ENCODE data around the gene MTMR3. TPM values are rescaled to one million over a fixed set of nuclear protein-coding genes. Genes with fewer than 3 reads are reported as not detected.

The MTMR3 gene
- total RNA-seq, 6 donors from 2014 or later = 50.3 to 117 (median 70.9) TPM

GRCh38 chr22:30004101-30004500, 121.1 kb downstream of the MTMR3 start:
- Histone ChIP-seq H3K4me3 (no peak overlapping the region), H3K4me1 (peaks cover 0 to 5% (median 4%) of the 10 kb centered on the region in 4 donors), H3K36me3 (peaks cover 15 to 68% (median 40%) of the 10 kb centered on the region in 4 donors), H3K9me3 (no peaks in the 10 kb centered on the region), H3K27ac (no peak overlapping the region), H3K27me3 (no peaks in the 10 kb centered on the region)
- TF ChIP-seq EP300 (IDR thresholded peaks at IDR 0.05) = no peak
- ATAC-seq (ENCODE audit: low FRiP score in 2 of 2) (no peak), DNase-seq (no peak)
- WGBS, 2 donors = 64 to 89% methylated on average over 1 of the region's 1 CpG

- no peak overlapping the region for H3K4me3 ChIP-seq
- peaks cover 0 to 5% (median 4%) of the 10 kb centered on the region in 4 donors for H3K4me1 ChIP-seq
- no peak for DNase-seq
- no peaks in the 10 kb centered on the region for H3K27me3 ChIP-seq
- TF ChIP-seq CTCF (IDR thresholded peaks at IDR 0.05) = no peak
- no peak for TF ChIP-seq POLR2A (IDR thresholded peaks at IDR 0.05)
- TF ChIP-seq POLR2AphosphoS5 (IDR thresholded peaks at IDR 0.05) = no peak
- TF ChIP-seq EP300 (IDR thresholded peaks at IDR 0.05) = no peak
- H3K36me3 ChIP-seq = peaks cover 19 to 70% (median 43%) of the 10 kb centered on the region in 4 donors
- 60 to 63% methylated on average over 4 of the region's 4 CpGs for WGBS, 2 donors
- ATAC-seq (ENCODE audit: low FRiP score in 2 of 2) = no peak
- no peak overlapping the region for H3K27ac ChIP-seq
- no peaks in the 10 kb centered on the region for H3K9me3 ChIP-seq
These were observed 121.7 kb downstream of the MTMR3 start for GRCh38 chr22:30004694-30005093.

GRCh38 chr22:30005213-30005857, 122.4 kb downstream of the MTMR3 start:
- Histone ChIP-seq H3K4me3 (no peak overlapping the region), H3K27me3 (no peaks in the 10 kb centered on the region), H3K27ac (no peak overlapping the region), H3K36me3 (peaks cover 19 to 76% (median 48%) of the 10 kb centered on the region in 4 donors), H3K9me3 (no peaks in the 10 kb centered on the region), H3K4me1 (peaks cover 0 to 5% (median 4%) of the 10 kb centered on the region in 4 donors)
- DNase-seq (peak in 1 of 2 donors; percentile 66), ATAC-seq (ENCODE audit: low FRiP score in 2 of 2) (peak; percentile 76 to 89)
- 44 to 57% methylated on average over 3 of the region's 3 CpGs for WGBS, 2 donors
- TF ChIP-seq POLR2AphosphoS5 (IDR thresholded peaks at IDR 0.05) (no peak), CTCF (IDR thresholded peaks at IDR 0.05) (peak; percentile 73 to 95 (median 84))

- peaks cover 19 to 85% (median 52%) of the 10 kb centered on the region in 4 donors for H3K36me3 ChIP-seq
- ATAC-seq (ENCODE audit: low FRiP score in 2 of 2) = no peak
- H3K4me1 ChIP-seq = peaks cover 0 to 5% (median 4%) of the 10 kb centered on the region in 4 donors
- TF ChIP-seq CTCF (IDR thresholded peaks at IDR 0.05) (no peak), EP300 (IDR thresholded peaks at IDR 0.05) (no peak), POLR2A (IDR thresholded peaks at IDR 0.05) (no peak), POLR2AphosphoS5 (IDR thresholded peaks at IDR 0.05) (no peak)
- H3K9me3 ChIP-seq = no peaks in the 10 kb centered on the region
- DNase-seq = no peak
- no peak overlapping the region for H3K4me3 ChIP-seq
- no peak overlapping the region for H3K27ac ChIP-seq
- H3K27me3 ChIP-seq = no peaks in the 10 kb centered on the region
These were observed 124.4 kb downstream of the MTMR3 start for GRCh38 chr22:30007361-30007760.

- Histone ChIP-seq H3K9me3 (no peaks in the 10 kb centered on the region), H3K4me3 (no peak overlapping the region), H3K4me1 (peaks cover 0 to 5% (median 4%) of the 10 kb centered on the region in 4 donors), H3K27me3 (no peaks in the 10 kb centered on the region), H3K27ac (no peak overlapping the region), H3K36me3 (peaks cover 19 to 86% (median 50%) of the 10 kb centered on the region in 4 donors)
- ATAC-seq (ENCODE audit: low FRiP score in 2 of 2) (no peak), DNase-seq (no peak)
- TF ChIP-seq EP300 (IDR thresholded peaks at IDR 0.05) (no peak), CTCF (IDR thresholded peaks at IDR 0.05) (no peak), POLR2AphosphoS5 (IDR thresholded peaks at IDR 0.05) (no peak), POLR2A (IDR thresholded peaks at IDR 0.05) (no peak)
- WGBS, 2 donors = 77 to 91% methylated on average over 2 of the region's 2 CpGs
These were observed 125.4 kb downstream of the MTMR3 start for GRCh38 chr22:30008401-30008800.
